ENCODE measurements around the gene PIGB. TPM values are rescaled to one million over a fixed set of nuclear protein-coding genes. Genes with fewer than 3 reads are reported as not detected.
A peak's percentile ranks its signal among the peaks of the same experiment; 100 is the strongest.
"Not testable (repeated sequence)": the region's sequence is repeated elsewhere in the genome, so short reads cannot be mapped to it uniquely, and the experiment has no call there.

Gene PIGB
- total RNA-seq, 1 experiment from 2014 or later = 7.6 TPM

- no peak for DNase-seq
- no peaks in the 10 kb centered on the region for H3K27me3 ChIP-seq
- H3K4me1 ChIP-seq = no peaks in the 10 kb centered on the region
- no peak overlapping the region for H3K27ac ChIP-seq
- no peak overlapping the region for H3K4me3 ChIP-seq
- no peaks in the 10 kb centered on the region for H3K36me3 ChIP-seq
- H3K9me3 ChIP-seq (replicated peaks) = no peaks in the 10 kb centered on the region
Observed at GRCh38 chr15:55383687-55384086, 64.7 kb downstream of the PIGB start.

DNA sequence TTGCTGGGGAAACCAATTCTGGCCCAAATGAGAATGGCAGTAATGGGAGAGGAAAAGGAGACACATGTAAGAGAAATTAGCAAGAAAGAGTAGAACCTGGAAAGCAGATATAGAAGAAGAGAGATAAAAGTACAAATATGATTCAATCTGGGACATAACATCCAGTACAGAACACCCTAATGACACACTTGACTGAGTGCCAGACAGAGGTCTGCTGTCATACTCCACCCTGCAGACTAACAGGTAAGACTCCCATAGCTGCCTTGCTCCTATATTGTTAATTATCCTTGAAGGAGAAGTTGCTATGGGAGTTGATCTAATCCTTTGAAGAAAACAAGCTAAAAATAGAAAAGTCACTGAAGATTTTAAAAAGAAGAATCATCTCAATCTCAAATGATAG, 68.0 kb downstream of the PIGB start:
- no peaks in the 10 kb centered on the region for H3K9me3 ChIP-seq (replicated peaks)
- no peaks in the 10 kb centered on the region for H3K27me3 ChIP-seq
- DNase-seq = no peak
- H3K4me3 ChIP-seq = no peak overlapping the region
- no peak overlapping the region for H3K27ac ChIP-seq
- no peaks in the 10 kb centered on the region for H3K4me1 ChIP-seq
- H3K36me3 ChIP-seq = no peaks in the 10 kb centered on the region

- H3K36me3 ChIP-seq = no peaks in the 10 kb centered on the region
- H3K9me3 ChIP-seq (replicated peaks) = no peaks in the 10 kb centered on the region
- H3K27me3 ChIP-seq = no peaks in the 10 kb centered on the region
- DNase-seq = no peak
- no peaks in the 10 kb centered on the region for H3K4me1 ChIP-seq
- H3K4me3 ChIP-seq = no peak overlapping the region
- no peak overlapping the region for H3K27ac ChIP-seq
Observed at GRCh38 chr15:55389264-55389607, 70.2 kb downstream of the PIGB start.

GRCh38 chr15:55394694-55395093, 75.7 kb downstream of the PIGB start:
- H3K4me3 ChIP-seq = no peak overlapping the region
- no peaks in the 10 kb centered on the region for H3K27me3 ChIP-seq
- no peaks in the 10 kb centered on the region for H3K36me3 ChIP-seq
- DNase-seq = peak in 1 of 2 experiments; percentile 4
- no peaks in the 10 kb centered on the region for H3K9me3 ChIP-seq (replicated peaks)
- H3K27ac ChIP-seq = no peak overlapping the region
- H3K4me1 ChIP-seq = no peaks in the 10 kb centered on the region

DNA sequence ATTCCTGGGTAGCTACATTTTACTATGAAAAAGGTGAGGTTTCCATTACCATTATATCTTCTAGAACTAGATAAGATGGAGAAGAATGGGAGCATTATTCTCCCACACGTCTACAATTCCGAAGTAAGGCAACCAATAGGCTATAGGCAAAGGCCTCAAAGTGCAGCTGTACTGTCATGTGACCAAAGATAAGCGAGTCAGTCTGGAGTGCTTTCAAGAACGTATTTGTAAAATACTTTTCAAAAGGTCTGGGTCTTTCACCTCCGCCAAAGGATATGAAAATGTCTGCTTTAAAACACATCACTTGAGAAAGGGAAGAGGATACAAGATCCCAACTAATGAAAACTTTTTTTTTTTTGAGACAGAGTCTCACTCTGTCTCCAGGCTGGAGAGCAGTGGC, 79.2 kb downstream of the PIGB start:
- no peaks in the 10 kb centered on the region for H3K36me3 ChIP-seq
- H3K9me3 ChIP-seq (replicated peaks) = no peaks in the 10 kb centered on the region
- no peaks in the 10 kb centered on the region for H3K27me3 ChIP-seq
- H3K4me1 ChIP-seq = no peaks in the 10 kb centered on the region
- H3K4me3 ChIP-seq = no peak overlapping the region
- no peak overlapping the region for H3K27ac ChIP-seq
- DNase-seq = no peak

- H3K27ac ChIP-seq, H3K36me3 ChIP-seq: not testable (repeated sequence)
Observed at GRCh38 chr15:55400050-55400449, 81.0 kb downstream of the PIGB start.

DNA sequence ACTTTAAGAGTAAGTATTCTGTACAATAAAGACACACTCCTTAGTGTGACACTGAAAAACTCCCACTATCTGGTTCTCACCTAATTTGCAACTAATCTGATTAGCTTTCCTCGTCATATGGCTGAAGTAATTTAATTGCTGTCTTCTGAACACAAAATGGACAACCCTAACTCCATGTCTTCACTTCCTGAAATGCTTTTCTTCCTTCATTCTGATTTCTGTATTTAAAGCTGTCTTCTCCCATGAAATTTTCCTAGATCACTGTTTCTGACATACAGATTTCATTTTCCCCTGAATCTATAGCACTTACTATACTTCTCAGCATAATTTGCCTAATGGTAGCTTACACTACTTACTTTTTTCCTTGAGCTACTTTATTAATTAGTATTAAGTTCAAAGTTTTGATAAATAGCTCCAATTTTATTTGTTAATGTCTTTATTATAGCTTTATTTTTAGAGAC, 82.8 kb downstream of the PIGB start:
- H3K27me3 ChIP-seq = no peaks in the 10 kb centered on the region
- H3K4me1 ChIP-seq = no peaks in the 10 kb centered on the region
- no peak for DNase-seq
- H3K36me3 ChIP-seq = no peaks in the 10 kb centered on the region
- no peaks in the 10 kb centered on the region for H3K9me3 ChIP-seq (replicated peaks)
- no peak overlapping the region for H3K27ac ChIP-seq
- no peak overlapping the region for H3K4me3 ChIP-seq

More at GRCh38 chr15:55400050-55400449, 81.0 kb downstream of the PIGB start:
- DNase-seq; H3K4me3 ChIP-seq; H3K9me3 ChIP-seq (replicated peaks); H3K27me3 ChIP-seq; H3K4me1 ChIP-seq: not testable (repeated sequence)

DNA sequence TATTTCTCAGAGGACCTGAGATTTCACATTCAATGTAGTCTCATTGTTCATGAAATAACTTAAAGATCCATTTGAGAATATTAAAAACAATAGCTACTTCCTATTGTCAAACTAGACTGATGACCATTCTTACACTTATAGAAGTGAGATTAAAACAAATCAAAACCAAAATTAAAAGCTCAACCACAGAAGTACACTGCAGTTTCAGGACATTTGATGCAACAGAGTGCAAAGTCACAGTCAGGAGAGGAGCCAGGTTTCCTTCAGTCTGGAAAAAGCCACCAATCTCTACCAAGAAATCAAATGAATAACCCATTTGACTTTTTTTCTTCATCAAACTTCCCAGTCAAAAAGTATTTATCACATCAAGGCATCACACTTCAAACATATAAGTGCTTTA, 83.7 kb downstream of the PIGB start:
- no peak overlapping the region for H3K4me3 ChIP-seq
- H3K4me1 ChIP-seq = no peaks in the 10 kb centered on the region
- no peaks in the 10 kb centered on the region for H3K9me3 ChIP-seq (replicated peaks)
- DNase-seq = no peak
- no peaks in the 10 kb centered on the region for H3K27me3 ChIP-seq
- H3K36me3 ChIP-seq = no peaks in the 10 kb centered on the region
- no peak overlapping the region for H3K27ac ChIP-seq

GRCh38 chr15:55403531-55403930, 84.5 kb downstream of the PIGB start:
- Histone ChIP-seq H3K36me3 (no peaks in the 10 kb centered on the region), H3K4me1 (no peaks in the 10 kb centered on the region), H3K4me3 (no peak overlapping the region), H3K27me3 (no peaks in the 10 kb centered on the region), H3K9me3 (replicated peaks) (no peaks in the 10 kb centered on the region), H3K27ac (no peak overlapping the region)
- no peak for DNase-seq

Other genes starting within 250 kb of the PIGB start
- gene RSL24D1, start 122.3 kb upstream of the PIGB start, total RNA-seq (2014; rRNA removed; shearing (Covaris generic)) = 134 and 140 TPM in 2 replicates
- gene RAB27A, start 29.4 kb upstream of the PIGB start, total RNA-seq (2014; rRNA removed; shearing (Covaris generic)) = 7.0 and 12.2 TPM in 2 replicates
- gene PIGBOS1, start 99 bp upstream of the PIGB start, total RNA-seq (2014; rRNA removed; shearing (Covaris generic)) = 11.2 and 11.3 TPM in 2 replicates
- gene CCPG1, start 89.1 kb downstream of the PIGB start, total RNA-seq (2014; rRNA removed; shearing (Covaris generic)) = 5.4 and 6.2 TPM in 2 replicates
- 0.20 TPM in 1 of 2 replicates, not detected in the other for gene PIERCE2, start 89.3 kb downstream of the PIGB start, total RNA-seq (2014; rRNA removed; shearing (Covaris generic))
- gene DNAAF4, start 189.0 kb downstream of the PIGB start, total RNA-seq (2014; rRNA removed; shearing (Covaris generic)) = 0.30 and 1.1 TPM in 2 replicates

Measured in SJCRH30 (cell line).